Dermis microvascular lymphatic vessel endothelial cell (primary cell): ENCODE data around the gene ARHGAP35. TPM values are rescaled to one million over a fixed set of nuclear protein-coding genes. Genes with fewer than 3 reads are reported as not detected.
A peak's percentile ranks its signal among the peaks of the same experiment; 100 is the strongest.
"Not testable (repeated sequence)": the region's sequence is repeated elsewhere in the genome, so short reads cannot be mapped to it uniquely, and the experiment has no call there.

ENCODE experiments used
- DNase-seq, 2 donors: peaks; one replicate each; pipeline versions ENCODE4 v3.0.0 to v3.0.0-alpha.2; 2010; ENCODE audit warnings: low read depth in 2 of 2
- total RNA-seq: library from RNA; depleted of rRNA; stranded (reverse); fragments of >200 nt; gene quantifications from 2 replicates; pipeline ENCODE4 v1.2.1, GENCODE V29; 2014

ARHGAP35 gene
- total RNA-seq, 1 donor from 2014 or later = 17.1 TPM

DNA sequence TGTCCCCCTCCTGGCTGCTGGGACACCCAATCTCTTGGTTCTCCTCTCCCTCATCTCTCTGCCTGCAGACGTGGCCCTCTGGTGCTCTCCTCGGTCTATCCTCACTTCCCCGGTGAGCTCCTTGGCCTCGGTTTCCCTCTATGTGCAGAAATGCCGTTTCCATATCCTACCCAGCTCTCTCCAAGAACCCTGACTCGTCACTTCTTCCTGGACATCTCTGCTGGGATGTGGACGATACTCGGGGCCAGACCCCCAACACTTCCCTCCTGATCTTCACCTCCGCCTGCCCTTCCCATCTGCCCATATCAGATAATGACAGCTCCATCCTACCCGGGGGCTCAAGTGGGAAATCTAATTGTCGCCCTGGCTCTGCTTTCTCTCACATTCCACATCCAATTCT lies 18.0 kb upstream of the ARHGAP35 start:
- DNase-seq = no peak

DNA sequence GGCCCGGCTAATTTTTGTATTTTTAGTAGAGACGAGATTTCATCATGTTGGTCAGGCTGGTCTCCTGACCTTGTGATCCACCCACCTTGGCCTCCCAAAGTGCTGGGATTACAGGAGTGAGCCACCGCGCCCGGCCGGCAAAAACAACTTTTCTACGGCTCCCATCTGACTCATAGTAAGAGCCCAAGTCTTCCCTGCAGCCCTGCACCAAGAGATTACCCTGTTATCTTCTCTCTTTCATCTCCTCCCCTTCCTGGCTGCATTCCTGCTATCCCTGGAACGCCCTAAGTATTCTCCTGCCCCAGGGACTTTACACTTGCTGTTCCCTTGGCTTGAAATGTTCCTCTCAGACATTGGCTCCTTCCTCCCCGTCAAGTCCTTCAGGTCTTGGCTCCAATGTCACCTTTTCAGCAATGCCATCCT lies 16.7 kb upstream of the ARHGAP35 start:
- no peak for DNase-seq

DNA sequence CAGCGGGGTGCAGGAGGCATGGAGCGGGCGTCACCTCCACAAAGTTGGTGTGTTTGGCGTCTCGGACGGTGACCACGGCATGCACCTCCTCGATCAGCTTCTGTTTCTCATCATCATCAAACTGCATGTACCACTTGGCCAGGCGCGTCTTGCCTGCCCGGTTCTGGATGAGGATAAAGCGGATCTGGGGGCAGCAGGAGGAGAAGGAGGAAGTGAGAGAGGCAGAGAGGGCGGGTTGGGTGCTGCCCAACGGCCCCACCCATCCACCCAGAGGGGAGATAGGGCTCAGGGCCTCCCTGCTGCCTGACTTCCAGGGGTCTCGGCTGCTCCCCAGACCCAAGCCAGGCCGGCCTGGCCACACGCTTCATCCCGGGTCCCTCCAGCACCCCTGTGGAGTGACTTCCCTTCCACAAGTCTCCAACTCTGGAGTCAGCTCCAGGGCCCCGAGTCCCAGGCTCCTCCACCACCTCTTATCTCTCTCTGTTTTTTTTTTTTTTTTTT lies 14.8 kb upstream of the ARHGAP35 start:
- DNase-seq = no peak

DNA sequence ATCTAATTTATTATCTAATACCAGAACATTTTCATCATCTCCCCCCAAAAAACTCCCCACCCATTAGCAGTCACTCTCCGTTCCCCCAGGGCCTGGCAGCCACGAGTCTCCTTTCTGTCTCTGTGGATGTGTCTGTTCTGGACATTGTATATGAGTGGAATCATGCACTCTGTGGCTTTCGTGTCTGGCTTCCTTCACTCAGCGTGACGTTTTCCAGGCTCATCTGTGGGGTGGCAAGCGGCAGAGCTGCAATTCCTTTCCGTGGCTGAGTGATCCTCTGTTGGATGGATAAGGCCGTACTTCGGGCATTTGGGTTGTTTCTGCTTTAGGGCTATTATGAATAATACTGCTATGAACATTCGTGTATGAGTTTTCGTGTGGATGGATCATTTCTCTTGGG lies 13.3 kb upstream of the ARHGAP35 start:
- DNase-seq = no peak

DNA sequence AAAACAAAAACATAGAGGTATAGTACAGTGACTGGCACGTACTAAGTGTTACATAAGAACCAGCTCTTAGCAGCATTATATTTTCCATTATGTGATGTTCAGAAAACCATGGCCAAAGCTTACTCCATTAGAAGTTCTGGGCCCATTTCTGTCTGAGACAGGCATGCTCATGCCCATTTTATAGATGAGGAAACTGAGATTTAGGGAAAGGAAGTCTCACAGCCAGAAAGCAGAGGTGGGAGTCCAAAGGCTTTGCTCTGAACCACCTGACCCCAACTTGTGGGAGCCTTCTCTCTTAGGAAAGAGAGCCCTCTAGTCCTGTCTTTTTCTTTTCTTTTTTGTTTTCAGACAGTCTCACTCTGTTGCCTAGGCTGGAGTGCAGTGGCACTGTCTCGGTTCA lies 12.4 kb upstream of the ARHGAP35 start:
- no peak for DNase-seq

DNA sequence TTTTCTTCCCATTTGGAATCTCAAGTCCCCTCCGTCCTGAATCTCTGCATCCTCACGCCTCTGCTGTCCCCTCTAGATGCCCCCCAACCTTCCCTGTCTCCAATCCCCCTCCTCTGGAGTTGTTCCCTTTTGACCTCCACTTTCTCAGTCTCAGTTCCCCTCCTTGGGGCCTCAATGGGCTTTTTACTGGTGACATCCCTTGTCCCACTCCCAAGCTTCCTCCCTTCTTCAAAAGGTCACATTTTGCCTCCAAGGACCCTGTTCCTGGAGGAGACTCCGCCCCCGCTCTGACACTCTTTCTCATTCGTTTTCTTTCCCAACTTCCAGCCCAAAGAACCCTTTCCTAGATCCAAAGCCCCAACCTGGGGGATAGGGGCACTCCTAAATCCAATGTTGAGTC lies 11.2 kb upstream of the ARHGAP35 start:
- DNase-seq = peak in 1 of 2 donors; percentile 8

DNA sequence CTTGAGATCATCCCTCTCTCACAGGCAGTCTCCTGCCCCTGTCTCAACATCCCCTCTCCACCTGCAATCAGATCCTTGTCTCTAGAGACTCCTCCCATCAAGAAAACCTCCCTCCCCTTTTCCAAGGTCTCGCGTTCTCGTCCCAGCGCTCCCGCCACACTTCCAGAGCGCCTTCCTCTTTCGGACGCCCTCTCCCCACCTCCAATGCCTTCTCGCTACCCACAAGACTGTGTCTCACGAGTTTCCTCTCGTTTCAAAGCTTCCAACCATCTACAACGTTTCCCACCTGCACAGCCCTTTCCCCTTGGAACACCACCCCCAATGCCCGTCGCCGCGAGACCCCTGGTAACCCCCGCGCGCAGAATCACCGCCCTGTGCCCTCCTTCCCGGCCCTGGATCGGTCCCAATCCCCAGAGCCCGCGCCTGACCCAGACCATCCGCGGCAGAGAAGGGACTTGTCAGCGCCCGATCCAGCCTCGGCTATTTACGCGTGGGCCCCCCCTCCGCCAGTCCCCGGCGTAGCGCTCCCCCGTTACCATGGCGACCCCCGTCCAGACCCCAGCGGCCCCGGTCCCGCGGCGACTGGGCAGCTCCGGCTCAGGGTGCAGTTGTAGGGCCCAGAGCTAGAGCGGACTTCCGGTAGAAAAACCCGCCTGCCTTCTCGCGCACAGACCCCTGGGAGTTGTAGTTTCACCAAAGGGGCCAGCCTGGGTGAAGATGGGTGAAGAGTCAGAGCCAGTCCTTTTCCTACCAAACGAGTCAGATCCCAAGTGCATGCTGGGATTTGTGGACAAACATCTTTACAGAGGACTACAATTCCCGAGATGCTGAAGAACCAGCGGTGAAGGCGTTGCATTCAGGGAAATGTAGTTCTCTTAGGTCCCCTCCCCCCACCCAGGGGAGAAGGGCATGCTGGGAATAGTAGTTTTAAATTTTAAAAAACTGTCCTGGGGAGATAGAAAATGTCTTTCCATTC lies 10.3 kb upstream of the ARHGAP35 start, which contains the start of gene AP2S1:
Gene AP2S1 (minus strand): TSS at position 619 of the 976 bp plus-strand sequence. CDS start 80 bp downstream, at position 539.
- peak; percentile 99 for DNase-seq

DNA sequence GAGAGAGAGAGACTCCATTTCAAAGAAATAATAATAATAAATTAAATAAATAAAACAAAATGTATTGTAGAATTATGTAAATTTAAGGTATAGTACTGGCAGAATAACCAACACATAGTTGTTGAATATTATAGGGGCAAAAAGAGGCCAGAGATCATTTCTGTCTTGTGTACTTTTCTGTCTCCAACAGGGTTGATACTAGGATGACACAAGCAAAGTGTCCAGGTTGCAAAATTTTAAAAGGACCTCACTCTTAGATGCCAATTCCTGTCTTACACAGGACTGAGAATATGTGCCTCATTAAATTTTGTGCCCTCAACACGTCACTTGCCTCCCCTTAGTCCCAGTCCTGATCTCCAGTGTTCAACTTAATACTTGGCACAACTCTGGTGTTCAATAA lies 8.0 kb upstream of the ARHGAP35 start:
- DNase-seq = no peak

DNA sequence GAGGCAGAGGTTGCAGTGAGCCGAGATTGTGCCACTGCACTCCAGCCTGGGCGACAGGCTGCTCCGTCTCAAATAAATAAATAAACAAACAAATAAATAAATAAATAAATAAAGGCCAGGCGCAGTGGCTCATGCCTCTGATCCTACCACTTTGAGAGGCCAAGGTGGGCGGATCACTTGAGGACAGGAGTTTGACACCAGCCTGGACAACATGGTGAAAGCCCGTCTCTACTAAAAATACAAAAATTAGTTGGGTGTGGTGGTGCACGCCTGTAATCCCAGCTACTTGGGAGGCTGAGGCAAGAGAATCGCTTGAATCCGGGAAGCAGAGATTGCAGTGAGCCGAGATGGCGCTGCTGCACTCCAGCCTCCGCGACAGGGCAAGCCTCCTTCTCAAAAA lies 6.1 kb upstream of the ARHGAP35 start:
- not testable (repeated sequence) for DNase-seq

DNA sequence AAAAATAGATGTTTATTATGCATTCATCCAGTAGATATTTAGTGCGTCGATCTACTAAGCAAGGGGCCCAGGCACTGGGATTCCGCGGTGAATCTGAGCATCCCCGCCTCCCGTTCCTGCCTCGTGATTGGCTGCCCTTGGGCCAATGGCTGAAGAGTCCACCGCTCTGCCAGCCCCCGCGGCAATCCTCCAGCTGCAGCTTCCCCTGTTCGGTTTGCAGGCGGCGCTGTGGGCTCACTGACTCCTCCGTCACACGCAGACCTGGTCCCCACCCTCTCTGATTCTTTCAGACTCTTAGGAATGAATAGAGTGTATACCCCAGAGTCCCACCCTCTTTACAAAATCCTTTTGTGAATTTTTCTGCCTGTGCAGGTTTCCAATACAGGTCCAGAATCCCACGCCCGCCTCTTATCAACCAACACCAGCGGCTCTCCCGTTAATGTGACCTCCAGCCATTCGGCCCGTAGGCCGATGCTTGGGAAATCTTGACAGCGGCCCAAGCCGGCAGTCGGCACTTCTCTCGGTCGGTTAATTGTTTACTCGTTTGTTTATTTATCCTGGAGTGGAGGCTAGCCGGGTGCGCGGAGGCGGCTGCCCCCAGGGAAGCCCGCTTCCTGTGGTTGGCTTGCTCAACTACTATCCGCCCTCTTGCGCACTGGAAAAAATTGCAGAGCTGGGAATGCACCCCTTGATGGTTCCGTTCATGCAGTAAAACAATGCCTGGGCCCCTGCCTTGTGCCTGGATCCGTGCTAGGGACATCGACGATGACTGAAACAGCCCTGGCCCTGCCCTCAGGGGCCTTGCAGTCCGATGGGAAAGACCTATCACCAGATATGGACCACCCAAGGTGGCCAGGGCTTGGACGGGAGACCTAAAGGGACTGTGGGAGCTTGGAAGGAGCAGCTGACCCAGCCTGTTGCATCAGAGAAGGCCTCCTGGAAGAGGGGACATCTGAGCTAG lies 4.5 kb upstream of the ARHGAP35 start:
- DNase-seq = peak; percentile 89 to 95

DNA sequence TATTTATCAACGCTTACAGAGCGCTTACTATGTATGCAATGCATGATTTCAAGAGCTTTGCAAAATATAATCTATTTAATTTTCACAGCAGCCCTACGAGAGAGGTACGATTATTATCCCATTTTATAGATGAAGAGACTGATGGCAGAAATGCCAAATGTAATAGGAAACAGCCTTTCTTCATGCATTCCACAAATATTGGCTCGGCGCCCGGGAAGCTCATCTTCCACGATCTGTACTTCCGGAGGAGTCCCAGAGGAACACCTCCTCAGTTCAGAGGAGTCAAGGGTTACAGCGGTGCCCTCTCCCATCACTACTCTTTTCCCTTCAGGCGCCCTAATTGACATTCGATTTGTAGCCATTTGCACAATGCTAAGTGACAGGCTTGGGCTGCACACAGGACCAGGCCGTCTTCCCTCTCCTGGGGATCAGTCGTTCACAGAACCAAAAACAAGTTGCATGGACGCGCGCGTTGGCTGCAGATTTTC lies 1.1 kb upstream of the ARHGAP35 start:
- no peak for DNase-seq

DNA sequence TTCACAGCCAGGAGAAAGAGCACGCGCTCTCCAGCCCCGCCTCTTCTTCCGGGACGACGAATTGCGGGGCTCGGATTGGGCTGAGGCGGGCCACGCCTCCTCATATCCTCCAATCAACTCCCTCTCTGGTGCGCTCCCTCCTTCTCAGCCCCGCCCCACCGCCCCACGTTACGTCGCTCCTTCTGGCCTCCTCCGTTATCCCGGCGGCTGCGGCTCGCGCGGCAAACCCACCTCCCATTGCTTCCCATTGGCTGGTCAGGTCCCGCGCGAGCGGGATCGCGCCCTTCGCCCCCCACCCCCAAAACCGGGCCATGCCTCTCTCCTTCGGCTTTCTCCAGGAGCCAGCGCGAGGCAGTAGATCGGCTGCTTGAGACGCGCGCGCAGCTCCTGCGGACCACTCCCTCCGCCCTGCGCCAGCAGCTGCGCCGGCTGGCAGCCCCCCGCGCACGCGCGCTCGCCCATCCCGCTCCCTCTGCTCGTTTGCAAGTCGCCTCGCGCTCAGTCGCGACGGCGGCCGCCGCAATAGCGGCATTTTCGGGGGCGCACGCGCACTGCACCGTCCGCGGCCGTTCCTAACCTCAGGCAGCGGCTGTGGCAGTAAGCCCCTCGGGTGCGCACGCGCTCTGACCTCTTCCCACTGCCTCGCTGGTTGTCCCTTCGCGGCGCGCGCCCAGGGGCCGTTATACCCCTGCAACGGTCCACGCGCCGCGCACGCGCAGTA lies 512 bp upstream of the ARHGAP35 start:
- peak; percentile 93 to 99 for DNase-seq

DNA sequence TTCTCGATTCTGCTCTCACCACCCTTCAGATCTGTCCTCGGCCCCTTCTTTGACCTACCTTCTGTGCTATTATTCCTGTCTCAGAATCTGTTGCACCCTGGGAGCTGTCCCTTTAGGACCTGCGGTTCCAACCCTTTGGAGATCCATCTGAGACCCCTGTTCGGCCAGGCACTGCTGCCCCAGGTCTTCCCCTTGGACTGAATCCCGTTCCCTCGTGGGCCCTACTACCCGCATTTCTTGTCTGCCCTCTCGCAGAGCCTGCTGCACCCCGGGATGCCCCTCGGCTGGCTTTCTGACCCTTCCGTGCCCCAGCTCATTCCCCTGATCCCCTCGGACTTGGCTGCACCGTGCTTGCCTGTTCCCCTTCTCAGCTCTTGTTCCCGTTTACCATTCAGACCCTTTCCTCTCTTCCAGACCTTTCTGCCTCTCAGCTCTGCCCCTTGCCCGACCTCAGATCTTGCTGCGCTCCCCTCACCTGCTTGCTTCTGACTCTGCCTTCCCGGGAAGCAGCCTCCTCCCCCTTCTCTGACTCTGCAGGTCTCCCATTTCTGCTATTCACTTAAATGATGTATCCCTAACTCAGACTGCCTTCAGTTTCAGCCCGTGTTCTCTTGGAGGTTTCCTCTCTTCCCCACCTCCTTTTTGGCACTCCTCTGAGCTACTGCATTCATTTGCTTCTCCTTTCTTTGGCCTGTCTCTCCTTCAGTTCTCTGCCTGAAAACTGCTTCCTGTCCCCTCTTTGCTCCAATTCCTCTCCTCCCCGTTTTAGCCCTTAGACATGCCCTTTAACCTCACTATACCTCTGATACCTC lies 1.1 kb downstream of the ARHGAP35 start:
- DNase-seq = peak in 1 of 2 donors; percentile 28

DNA sequence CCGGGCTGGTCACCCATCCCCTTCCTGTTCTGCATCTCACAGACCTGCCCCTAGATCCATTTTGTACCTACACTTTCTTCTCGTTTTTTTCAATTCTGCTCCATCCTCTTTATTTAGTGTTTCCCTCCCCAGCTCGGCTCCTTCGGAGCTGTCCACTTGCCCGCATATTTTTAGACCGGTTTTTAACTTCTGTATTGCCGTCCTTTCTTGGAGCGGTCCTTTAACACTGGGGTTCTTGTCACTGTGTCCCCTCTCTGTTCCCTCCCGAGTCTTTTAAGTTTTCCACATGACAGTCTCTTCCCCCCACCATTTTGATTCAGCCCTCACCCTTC lies 1.7 kb downstream of the ARHGAP35 start:
- DNase-seq = no peak

DNA sequence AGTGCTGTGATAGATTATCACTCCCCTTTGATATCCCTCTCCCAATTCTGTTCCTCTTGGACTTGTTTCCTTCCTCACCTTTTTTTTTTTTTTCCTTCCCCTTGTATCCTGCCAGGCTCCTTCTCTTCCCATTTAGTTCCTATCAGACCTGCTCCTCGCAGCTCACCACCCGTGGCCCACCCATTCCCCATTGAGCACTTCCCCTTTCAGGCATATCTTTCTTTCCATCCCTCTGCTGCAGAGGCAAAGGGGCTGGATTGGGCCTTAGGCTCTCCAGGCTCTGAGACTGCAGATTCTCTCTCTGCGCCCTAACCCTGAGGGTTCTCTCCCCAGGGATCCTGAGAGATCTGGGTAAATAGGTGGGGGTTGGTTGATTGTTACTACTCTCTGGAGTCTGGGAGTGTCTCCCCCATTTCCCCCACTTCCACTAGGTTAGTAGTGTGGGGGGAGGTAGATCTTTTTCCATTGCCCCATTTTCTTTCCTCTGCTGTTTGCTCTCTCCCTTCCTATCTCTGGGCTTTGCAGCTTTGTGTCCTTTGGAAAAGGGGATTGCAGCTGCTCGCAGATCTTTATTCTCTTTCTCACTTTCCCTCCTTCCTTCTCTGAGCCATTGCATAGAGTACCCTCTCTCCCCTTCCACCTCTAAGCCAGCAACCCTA lies 2.3 kb downstream of the ARHGAP35 start:
- DNase-seq = no peak

DNA sequence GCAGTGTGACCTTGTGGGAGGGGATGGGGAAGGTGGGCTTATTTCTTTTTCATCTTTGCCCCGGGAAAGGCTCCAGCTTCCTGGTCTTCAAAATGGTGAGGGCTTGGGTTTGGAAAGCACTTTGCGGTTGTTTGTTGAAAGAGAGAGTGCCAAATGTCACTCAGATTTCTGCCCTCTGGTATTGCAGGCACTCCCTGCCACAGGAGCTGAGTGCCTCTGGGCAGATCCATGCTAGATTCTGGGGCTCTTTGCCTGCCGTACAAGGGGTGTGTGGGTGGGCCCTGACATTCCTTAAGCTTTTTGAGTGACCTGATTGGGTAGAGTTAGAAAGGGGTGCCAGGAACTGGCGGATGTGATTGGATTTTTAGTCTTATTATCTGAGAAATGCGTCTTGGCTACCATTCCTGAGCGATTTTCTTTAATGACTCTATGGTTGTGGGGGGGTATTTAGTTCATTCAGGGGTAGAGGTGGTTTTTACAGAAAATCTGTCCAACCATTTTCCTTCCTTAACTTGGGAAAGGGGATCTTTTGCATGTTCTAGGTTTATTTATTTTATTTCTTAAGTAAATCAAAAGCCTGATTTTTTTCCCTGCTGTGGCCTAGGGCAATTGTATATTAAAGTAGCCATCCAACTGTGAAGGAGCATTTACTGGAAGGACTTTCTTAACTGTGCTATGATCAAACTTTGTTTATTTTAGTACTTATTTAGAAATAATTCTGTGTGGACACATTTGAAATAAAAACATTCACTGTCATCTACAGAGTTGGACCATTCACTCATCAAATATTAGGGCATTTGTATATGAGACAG lies 3.2 kb downstream of the ARHGAP35 start:
- no peak for DNase-seq

DNA sequence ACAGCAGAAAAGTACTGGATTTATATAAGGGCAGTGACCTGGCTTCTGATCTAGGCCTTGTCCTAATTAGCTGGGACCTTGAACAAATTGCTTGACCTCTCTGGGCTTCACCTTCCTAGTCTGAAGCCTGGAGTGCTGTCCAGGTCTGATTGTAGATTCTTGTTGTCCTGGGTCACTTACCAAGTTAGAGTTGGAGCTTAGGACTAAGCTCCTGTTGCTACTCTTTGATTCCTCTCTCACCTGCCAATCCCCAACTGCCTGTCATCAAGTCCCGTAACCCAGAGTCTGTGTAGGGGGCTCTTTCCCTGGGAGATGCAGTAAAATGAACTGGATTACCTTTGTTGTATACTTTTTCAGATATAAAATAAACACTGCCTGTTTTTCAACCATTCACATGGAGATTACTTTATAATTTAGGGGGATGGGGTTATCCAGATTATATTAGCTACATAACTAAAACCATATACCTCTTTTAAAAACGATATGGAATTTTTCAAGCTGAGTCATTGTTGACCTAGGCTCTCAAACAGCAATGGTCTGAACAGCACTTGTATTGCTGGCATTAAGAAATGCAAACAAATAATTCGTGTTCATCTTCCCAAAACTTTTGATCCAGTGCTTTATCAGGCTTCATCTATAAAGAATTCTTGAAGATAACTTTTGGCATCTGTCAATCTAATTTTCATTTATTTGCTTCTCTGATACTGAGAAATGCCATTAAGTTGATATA lies 5.8 kb downstream of the ARHGAP35 start:
- DNase-seq = peak in 1 of 2 donors; percentile 45

DNA sequence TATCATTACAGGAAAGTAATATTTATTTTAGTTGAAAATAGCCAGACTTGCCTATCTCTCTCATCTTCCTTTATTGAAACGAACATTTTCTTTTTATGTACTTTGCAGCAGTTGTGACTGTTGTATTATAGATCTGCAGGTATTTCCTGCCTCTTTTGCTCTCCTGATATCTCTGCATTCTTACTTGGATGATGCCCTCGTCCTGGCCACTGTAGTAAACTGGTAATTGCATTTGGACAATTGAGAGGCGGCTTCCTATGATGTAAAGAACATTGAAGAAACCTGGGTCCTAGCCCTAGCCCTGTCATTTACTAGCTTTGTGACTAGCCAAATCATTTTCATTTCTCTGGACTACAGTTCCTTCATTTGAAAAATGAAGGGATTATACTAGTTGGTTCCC lies 6.4 kb downstream of the ARHGAP35 start:
- no peak for DNase-seq
